EL (cell line): ENCODE data around the gene LTC4S.
"Not testable (repeated sequence)": the region's sequence is repeated elsewhere in the genome, so short reads cannot be mapped to it uniquely, and the experiment has no call there.

Source experiments
- DNase-seq: peaks from one replicate; pipeline ENCODE4 v3.0.0-alpha.2; 2016

Gene LTC4S

GRCh38 chr5:179827680-179828079 is 33.9 kb downstream of the LTC4S start:
- peak; percentile 76 for DNase-seq

- DNase-seq = no peak
These were observed 35.1 kb downstream of the LTC4S start for GRCh38 chr5:179828756-179829421.

- DNase-seq = no peak
These were observed 36.1 kb downstream of the LTC4S start for GRCh38 chr5:179829732-179830435.

- DNase-seq = no peak
These were observed 37.2 kb downstream of the LTC4S start for GRCh38 chr5:179830818-179831468.

GRCh38 chr5:179832039-179832745 is 38.4 kb downstream of the LTC4S start:
- no peak for DNase-seq

- no peak for DNase-seq
These were observed 39.4 kb downstream of the LTC4S start for GRCh38 chr5:179833056-179833708.

- DNase-seq = no peak
These were observed 39.9 kb downstream of the LTC4S start for GRCh38 chr5:179833709-179834070.

- no peak for DNase-seq
These were observed 40.3 kb downstream of the LTC4S start for GRCh38 chr5:179834120-179834519.

- not testable (repeated sequence) for DNase-seq
These were observed 41.1 kb downstream of the LTC4S start for GRCh38 chr5:179834871-179835270.

GRCh38 chr5:179836225-179837019 is 42.6 kb downstream of the LTC4S start:
- peak; percentile 36 for DNase-seq

GRCh38 chr5:179837076-179838011 is 43.6 kb downstream of the LTC4S start:
- DNase-seq = no peak

- DNase-seq = no peak
These were observed 45.8 kb downstream of the LTC4S start for GRCh38 chr5:179839328-179840256.

GRCh38 chr5:179840321-179840720 is 46.5 kb downstream of the LTC4S start:
- no peak for DNase-seq

GRCh38 chr5:179840766-179841165 is 47.0 kb downstream of the LTC4S start:
- DNase-seq = no peak

- no peak for DNase-seq
These were observed 47.8 kb downstream of the LTC4S start for GRCh38 chr5:179841621-179842020.
